Adrenal gland (tissue), 12 donors: Measurements from ENCODE around the gene PPP1R37. TPM values are rescaled to one million over a fixed set of nuclear protein-coding genes. Genes with fewer than 3 reads are reported as not detected.

Experiments
- DNase-seq, 7 donors: peaks; one replicate each; pipeline ENCODE4 v3.0.0-alpha.2; 2019 to 2020
- H3K27ac ChIP-seq, 5 donors: fragments of 200-600 bp; sonication (generic) in 4 of 5; 1 replicate in 3 of 5; 2 replicates in 2 of 5; pipeline versions ENCODE4 v1.5.1 to v1.8.0; 2016 to 2020; ENCODE audit warnings: mild to moderate bottlenecking in 1 of 5
- H3K27me3 ChIP-seq: fragments of 200-600 bp; 2 replicates; pipeline ENCODE4 v1.8.0; 2021
- H3K36me3 ChIP-seq, 2 donors: fragments of 200-600 bp; replicated peaks in 1 of 2; 1 replicate in 1 of 2; 2 replicates in 1 of 2; pipeline versions ENCODE4 v1.5.1 to v1.8.0; 2018 to 2022
- H3K4me1 ChIP-seq, 2 donors: fragments of 200-600 bp; replicated peaks in 1 of 2; 1 replicate in 1 of 2; 2 replicates in 1 of 2; pipeline versions ENCODE4 v1.5.1 to v1.8.0; 2018 to 2021
- H3K4me3 ChIP-seq, 4 donors: fragments of 200-600 bp; sonication (generic) in 3 of 4; one replicate each; pipeline ENCODE4 v1.5.1; 2016 to 2018
- H3K9me3 ChIP-seq, 3 donors: fragments of 200-600 bp; sonication (generic) in 1 of 3; replicated peaks in 1 of 3; 1 replicate in 2 of 3; 2 replicates in 1 of 3; pipeline versions ENCODE4 v1.5.1 to v1.8.0; 2016 to 2021
- CTCF ChIP-seq, 6 experiments: fragments of 450-650 bp in 4 of 6; fragments of 200-600 bp in 2 of 6; sonication (generic) in 1 of 6; IDR thresholded peaks; 1 replicate in 5 of 6; 2 replicates in 1 of 6; pipeline versions ENCODE4 v1.5.1 to v1.8.0; 2016 to 2021; ENCODE audit warnings: antibody characterized with exemption in 6 of 6, mild to moderate bottlenecking in 2 of 6, moderate library complexity in 1 of 6
- POLR2A ChIP-seq, 2 donors: fragments of 450-650 bp; IDR thresholded peaks; one replicate each; pipeline ENCODE4 v1.6.1; 2017; ENCODE audit warnings: antibody characterized with exemption in 2 of 2, mild to moderate bottlenecking in 2 of 2, moderate library complexity in 1 of 2
- WGBS, 4 donors: extraction: QIAGEN DNeasy Blood & Tissue Kit in 2 of 4; methylation state at CpG; one replicate each; pipeline versions ENCODE4 v1.1.5 to v1.1.7; 2013 to 2017; 5-methylcytosine and 5-hydroxymethylcytosine counted together
- intact Hi-C, 2 donors: fragments of 100-400 bp; cut with DNase I; formaldehyde crosslinking; loops; one replicate each; pipeline versions ENCODE4 v1.14.1 to v1.15.0; 2022 to 2023
- polyA plus RNA-seq, 3 donors: library from polyadenylated mRNA; stranded (reverse); fragments of 200-250 nt in 2 of 3; fragments of 350-450 nt in 1 of 3; fragmentation: Illumina TruSeq in 1 of 3; extraction: RNeasy Lipid Tissue Mini Kit (QIAGEN cat#74804) in 1 of 3; gene quantifications; one replicate each; pipeline ENCODE4 v1.2.3, GENCODE V29; 2013 to 2014
- total RNA-seq, 9 donors: library from RNA; depleted of rRNA in 4 of 9; stranded (reverse); fragments of >200 nt in 4 of 9; fragments of 120-200 nt in 1 of 9; fragmentation: NEBNext Ultra II Directional in 1 of 9; extraction: Animal tissue kit (Norgen Biotek cat#: 25700) in 1 of 9; gene quantifications; one replicate each; pipeline versions ENCODE4 v1.1.0 to v1.2.4, GENCODE V29; 2013 to 2023
- donor health status: healthy with polysubstance abuse.
- donor health status: Bipolar disorder and iron deficiency.
- donor health status: DM: yes; HTN: yes; CAD: no.
- donor health status: DM: no; HTN: no; CAD: no.
- donor health status: DM: no; HTN: no; CAD: no.
- donor health status: DM: yes; HTN: yes; CAD: no.

Gene PPP1R37
- total and polyA plus RNA-seq, 12 donors = 16.4 to 244 (median 51.8) TPM

GRCh38 chr19:45184115-45184514 lies 91.1 kb downstream of the PPP1R37 start:
- Histone ChIP-seq H3K27ac (no peak overlapping the region), H3K36me3 (no peaks in the 10 kb centered on the region), H3K4me3 (no peak overlapping the region), H3K27me3 (no peaks in the 10 kb centered on the region), H3K9me3 (no peaks in the 10 kb centered on the region), H3K4me1 (peaks cover 12 to 25% of the 10 kb centered on the region in 2 donors)
- WGBS, 4 donors = 91 to 100% (median 94%) methylated on average over 5 of the region's 5 CpGs
- intact Hi-C loops = no loop called here
- TF ChIP-seq POLR2A (IDR thresholded peaks at IDR 0.05) (no peak), CTCF (IDR thresholded peaks at IDR 0.05) (no peak)
- no peak for DNase-seq

GRCh38 chr19:45186509-45187334 lies 93.7 kb downstream of the PPP1R37 start:
- 86 to 88% (median 88%) methylated on average over 9 to 12 of the region's 12 CpGs for WGBS, 4 donors
- Histone ChIP-seq H3K4me1 (no peaks in the 10 kb centered on the region), H3K9me3 (no peaks in the 10 kb centered on the region), H3K27ac (no peak overlapping the region), H3K4me3 (no peak overlapping the region), H3K27me3 (no peaks in the 10 kb centered on the region), H3K36me3 (no peaks in the 10 kb centered on the region)
- no peak for DNase-seq
- intact Hi-C loops = no loop called here
- no peak for TF ChIP-seq CTCF (IDR thresholded peaks at IDR 0.05)
- TF ChIP-seq POLR2A (IDR thresholded peaks at IDR 0.05) = no peak

GRCh38 chr19:45187421-45188100 lies 94.6 kb downstream of the PPP1R37 start:
- Histone ChIP-seq H3K27me3 (no peaks in the 10 kb centered on the region), H3K27ac (no peak overlapping the region), H3K36me3 (no peaks in the 10 kb centered on the region), H3K4me3 (no peak overlapping the region), H3K4me1 (no peaks in the 10 kb centered on the region), H3K9me3 (no peaks in the 10 kb centered on the region)
- intact Hi-C loops = no loop called here
- no peak for TF ChIP-seq POLR2A (IDR thresholded peaks at IDR 0.05)
- TF ChIP-seq CTCF (IDR thresholded peaks at IDR 0.05) = peak; percentile 14 to 53 (median 38)
- WGBS, 4 donors = 39 to 57% (median 50%) methylated on average over 6 to 12 of the region's 12 CpGs
- DNase-seq = no peak

GRCh38 chr19:45189971-45190370 lies 97.0 kb downstream of the PPP1R37 start:
- Histone ChIP-seq H3K4me1 (no peaks in the 10 kb centered on the region), H3K9me3 (no peaks in the 10 kb centered on the region), H3K36me3 (no peaks in the 10 kb centered on the region), H3K4me3 (no peak overlapping the region), H3K27me3 (no peaks in the 10 kb centered on the region), H3K27ac (no peak overlapping the region)
- intact Hi-C loops = no loop called here
- DNase-seq = no peak
- TF ChIP-seq CTCF (IDR thresholded peaks at IDR 0.05) (no peak), POLR2A (IDR thresholded peaks at IDR 0.05) (no peak)
- 90 to 96% (median 95%) methylated on average over 1 of the region's 1 CpG for WGBS, 4 donors
